Mesodermal cell (in vitro differentiated cells): ENCODE measurements around the gene EFTUD2.

Experiments
- H3K27ac ChIP-seq: 2 replicates; pipeline ENCODE4 v1.7.0; 2013; ENCODE audit warnings: mild to moderate bottlenecking, low read depth, low read length, moderate library complexity; ENCODE audit not compliant: severe bottlenecking
- H3K36me3 ChIP-seq: 2 replicates; pipeline ENCODE4 v1.7.1; 2013; ENCODE audit warnings: mild to moderate bottlenecking, low read length, moderate library complexity; ENCODE audit not compliant: control insufficient read depth, insufficient read depth
- H3K4me1 ChIP-seq: one replicate; pipeline ENCODE4 v1.7.1; 2013; ENCODE audit warnings: mild to moderate bottlenecking, low read length; ENCODE audit not compliant: insufficient read depth, control insufficient read depth, poor library complexity, severe bottlenecking
- H3K4me3 ChIP-seq: 2 replicates; pipeline ENCODE4 v1.7.0; 2013; ENCODE audit warnings: low read length, control low read depth, mild to moderate bottlenecking; ENCODE audit not compliant: insufficient read depth, poor library complexity, severe bottlenecking; ENCODE audit errors: extremely low read depth
- H3K9me3 ChIP-seq: 2 replicates; pipeline ENCODE4 v1.7.1; 2013; ENCODE audit warnings: mild to moderate bottlenecking, low read length, moderate library complexity; ENCODE audit not compliant: control insufficient read depth
- WGBS, 2 experiments: methylation state at CpG; one replicate each; pipeline ENCODE4 v1.1.5; 2013; ENCODE audit warnings: missing lambda C conversion rate in 2 of 2; ENCODE audit not compliant: insufficient coverage in 2 of 2; 5-methylcytosine and 5-hydroxymethylcytosine counted together

The EFTUD2 gene

GRCh38 chr17:44880062-44880461, 19.2 kb downstream of the EFTUD2 start:
- H3K4me3 ChIP-seq = no peak overlapping the region
- peaks cover 84% of the 10 kb centered on the region for H3K36me3 ChIP-seq
- H3K9me3 ChIP-seq = no peaks in the 10 kb centered on the region
- H3K4me1 ChIP-seq = no peaks in the 10 kb centered on the region
- H3K27ac ChIP-seq = no peak overlapping the region
- 100% methylated on average over 1 of the region's 2 CpGs for WGBS, 2 experiments

GRCh38 chr17:44879376-44879775, 19.9 kb downstream of the EFTUD2 start:
- no peaks in the 10 kb centered on the region for H3K4me1 ChIP-seq
- no peak overlapping the region for H3K27ac ChIP-seq
- peaks cover 84% of the 10 kb centered on the region for H3K36me3 ChIP-seq

GRCh38 chr17:44878627-44879221, 20.5 kb downstream of the EFTUD2 start:
- no peaks in the 10 kb centered on the region for H3K4me1 ChIP-seq
- no peaks in the 10 kb centered on the region for H3K9me3 ChIP-seq
- no peak overlapping the region for H3K27ac ChIP-seq
- H3K36me3 ChIP-seq = peaks cover 83% of the 10 kb centered on the region
- WGBS, 2 experiments = 74% methylated on average over 4 to 5 of the region's 6 CpGs
- no peak overlapping the region for H3K4me3 ChIP-seq

More at GRCh38 chr17:44879376-44879775, 19.9 kb downstream of the EFTUD2 start:
- H3K9me3 ChIP-seq = no peaks in the 10 kb centered on the region
- H3K4me3 ChIP-seq = no peak overlapping the region
- WGBS, 2 experiments = 93 to 96% methylated on average over 4 to 5 of the region's 6 CpGs

GRCh38 chr17:44877121-44877520, 22.1 kb downstream of the EFTUD2 start:
- H3K36me3 ChIP-seq = peaks cover 81% of the 10 kb centered on the region
- H3K9me3 ChIP-seq = no peaks in the 10 kb centered on the region
- no peak overlapping the region for H3K27ac ChIP-seq
- no peaks in the 10 kb centered on the region for H3K4me1 ChIP-seq
- no peak overlapping the region for H3K4me3 ChIP-seq
- WGBS, 2 experiments = 91 to 95% methylated on average over 3 to 4 of the region's 5 CpGs

- no peak overlapping the region for H3K27ac ChIP-seq
- H3K9me3 ChIP-seq = no peaks in the 10 kb centered on the region
- no peaks in the 10 kb centered on the region for H3K4me1 ChIP-seq
- H3K4me3 ChIP-seq = no peak overlapping the region
- WGBS, 2 experiments = 96 to 97% methylated on average over 5 to 6 of the region's 6 CpGs
- H3K36me3 ChIP-seq = peaks cover 84% of the 10 kb centered on the region
Observed at GRCh38 chr17:44875761-44876160, 23.5 kb downstream of the EFTUD2 start.

- Histone ChIP-seq H3K36me3 (peaks cover 93% of the 10 kb centered on the region), H3K4me3 (no peak overlapping the region), H3K9me3 (no peaks in the 10 kb centered on the region), H3K27ac (no peak overlapping the region), H3K4me1 (no peaks in the 10 kb centered on the region)
- 91 to 95% methylated on average over 9 of the region's 9 CpGs for WGBS, 2 experiments
Observed at GRCh38 chr17:44872131-44872768, 27.0 kb downstream of the EFTUD2 start.

- peaks cover 93% of the 10 kb centered on the region for H3K36me3 ChIP-seq
- H3K4me3 ChIP-seq = no peak overlapping the region
- H3K9me3 ChIP-seq = no peaks in the 10 kb centered on the region
- WGBS, 2 experiments = 95 to 100% methylated on average over 11 to 12 of the region's 12 CpGs
- H3K27ac ChIP-seq = no peak overlapping the region
- no peaks in the 10 kb centered on the region for H3K4me1 ChIP-seq
Observed at GRCh38 chr17:44871556-44871955, 27.7 kb downstream of the EFTUD2 start.

- Histone ChIP-seq H3K27ac (no peak overlapping the region), H3K4me1 (no peaks in the 10 kb centered on the region), H3K36me3 (peaks cover 90% of the 10 kb centered on the region), H3K4me3 (no peak overlapping the region), H3K9me3 (no peaks in the 10 kb centered on the region)
- 94 to 100% methylated on average over 2 of the region's 3 CpGs for WGBS, 2 experiments
Observed at GRCh38 chr17:44867841-44868240, 31.4 kb downstream of the EFTUD2 start.

- Histone ChIP-seq H3K27ac (no peak overlapping the region), H3K4me1 (no peaks in the 10 kb centered on the region), H3K9me3 (no peaks in the 10 kb centered on the region), H3K36me3 (peaks cover 87% of the 10 kb centered on the region), H3K4me3 (no peak overlapping the region)
- 90 to 95% methylated on average over 6 of the region's 6 CpGs for WGBS, 2 experiments
Observed at GRCh38 chr17:44865931-44866330, 33.3 kb downstream of the EFTUD2 start.

- Histone ChIP-seq H3K36me3 (peaks cover 88% of the 10 kb centered on the region), H3K4me3 (no peak overlapping the region), H3K4me1 (no peaks in the 10 kb centered on the region), H3K9me3 (no peaks in the 10 kb centered on the region), H3K27ac (no peak overlapping the region)
- WGBS, 2 experiments = no CpG with 5 or more reads among the region's 1 CpG
Observed at GRCh38 chr17:44865231-44865660, 34.0 kb downstream of the EFTUD2 start.

GRCh38 chr17:44864831-44865230, 34.4 kb downstream of the EFTUD2 start:
- no peak overlapping the region for H3K27ac ChIP-seq
- no peaks in the 10 kb centered on the region for H3K4me1 ChIP-seq
- no peak overlapping the region for H3K4me3 ChIP-seq
- WGBS, 2 experiments = 89% methylated on average over 6 to 10 of the region's 10 CpGs
- peaks cover 88% of the 10 kb centered on the region for H3K36me3 ChIP-seq
- H3K9me3 ChIP-seq = no peaks in the 10 kb centered on the region
